Activated CD8-positive, alpha-beta memory T cell treated with anti-CD3 and anti-CD28 coated beads for 48 hours (primary cell): ENCODE measurements around the gene AGXT.

Source experiments
- DNase-seq, 3 experiments: peaks; one replicate each; pipeline ENCODE4 v3.0.0-alpha.2; 2020; ENCODE audit warnings: low read depth in 2 of 3, low spot score in 2 of 3

Gene AGXT

DNA sequence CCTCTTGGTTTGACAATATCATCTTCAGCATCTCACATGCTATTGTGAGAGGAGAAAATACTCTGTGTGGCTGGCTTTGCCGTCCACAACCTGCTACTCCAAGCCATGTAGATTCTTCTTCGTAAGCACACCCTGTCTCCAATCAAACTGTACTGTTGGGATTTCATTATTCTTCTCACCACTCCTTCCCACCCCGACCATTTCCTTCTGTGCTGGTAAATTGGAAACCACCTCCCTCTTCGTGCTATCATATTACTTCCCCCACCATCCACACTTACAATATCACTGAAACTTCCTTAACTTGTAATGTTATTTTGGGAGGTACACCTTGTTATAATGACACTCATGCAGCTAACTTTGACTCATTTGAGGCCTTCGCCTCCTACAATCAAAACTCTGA lies 3.2 kb upstream of the AGXT start:
- no peak for DNase-seq

DNA sequence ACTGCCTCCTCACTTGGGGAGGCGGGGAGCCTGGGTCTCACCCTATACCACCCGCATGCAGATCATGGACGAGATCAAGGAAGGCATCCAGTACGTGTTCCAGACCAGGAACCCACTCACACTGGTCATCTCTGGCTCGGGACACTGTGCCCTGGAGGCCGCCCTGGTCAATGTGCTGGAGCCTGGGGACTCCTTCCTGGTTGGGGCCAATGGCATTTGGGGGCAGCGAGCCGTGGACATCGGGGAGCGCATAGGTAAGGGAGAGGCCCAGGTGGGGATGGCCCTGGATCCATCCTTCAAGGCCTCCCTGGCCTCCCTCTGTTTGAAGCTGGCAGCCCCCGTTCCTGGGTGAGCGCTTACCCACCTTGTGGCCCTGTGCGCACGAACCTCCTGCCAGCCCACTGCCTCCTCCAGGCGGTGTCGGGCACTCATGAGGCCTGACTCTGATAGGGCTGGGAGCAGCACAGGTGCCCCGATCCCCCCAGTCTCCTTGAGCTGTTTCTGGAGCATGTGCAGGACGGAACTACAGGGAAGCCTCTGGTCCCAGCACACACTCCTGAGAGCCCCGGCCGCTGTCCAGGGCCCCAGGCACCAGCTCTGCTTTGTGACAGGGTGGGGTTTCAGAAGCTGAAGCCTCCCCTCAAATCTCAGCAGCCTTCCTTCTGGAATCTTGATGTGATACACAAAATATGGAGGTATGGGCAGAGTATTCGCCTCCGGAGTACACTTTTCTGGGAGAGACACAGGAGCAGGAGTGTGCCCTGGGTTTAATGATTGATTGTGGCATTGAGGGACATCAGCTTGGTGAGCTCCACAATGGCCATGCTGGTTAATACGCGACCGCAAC lies 708 bp downstream of the AGXT start:
- no peak for DNase-seq

DNA sequence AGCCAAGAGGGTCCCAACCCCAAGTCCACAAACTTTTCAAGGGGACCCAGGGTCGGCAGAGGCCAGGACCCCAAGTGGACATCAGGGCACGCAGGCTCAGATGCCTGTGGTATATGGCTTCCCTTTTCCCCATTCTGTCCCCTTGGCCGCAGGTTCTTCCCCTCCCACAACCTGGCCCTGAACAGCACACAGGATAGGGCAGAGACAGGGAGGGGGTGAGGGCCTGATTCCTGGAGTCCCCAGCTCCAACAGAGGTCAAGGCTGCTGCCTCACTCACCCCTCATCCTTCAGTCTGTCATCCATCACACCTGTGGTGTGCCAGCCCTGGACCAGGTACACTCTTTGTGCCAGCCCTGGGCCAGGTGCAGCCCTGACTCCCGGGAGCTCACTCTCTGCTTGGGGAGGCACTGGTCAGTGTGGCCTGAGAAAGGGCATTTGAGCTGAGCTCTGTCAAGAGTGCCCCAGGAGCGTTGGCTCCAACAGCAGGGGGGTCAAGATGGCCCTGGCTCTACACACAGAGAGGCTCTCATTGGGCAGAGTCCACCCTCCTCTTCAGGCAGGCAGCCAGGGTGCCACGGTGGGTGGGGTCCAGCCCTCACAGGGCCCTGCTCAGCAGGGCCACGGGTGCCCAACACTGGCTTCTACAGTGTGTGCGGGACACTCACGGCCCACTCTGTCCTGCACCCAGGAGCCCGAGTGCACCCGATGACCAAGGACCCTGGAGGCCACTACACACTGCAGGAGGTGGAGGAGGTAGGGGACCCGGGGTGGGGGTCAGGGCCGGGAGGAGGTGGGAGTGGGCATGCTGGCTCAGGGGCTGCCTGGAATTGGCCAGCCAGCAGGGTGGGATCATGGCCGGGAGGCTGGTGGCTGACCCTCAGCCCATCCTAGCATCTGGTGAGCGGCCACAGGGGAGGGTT lies 1.6 kb downstream of the AGXT start:
- DNase-seq: no peak

DNA sequence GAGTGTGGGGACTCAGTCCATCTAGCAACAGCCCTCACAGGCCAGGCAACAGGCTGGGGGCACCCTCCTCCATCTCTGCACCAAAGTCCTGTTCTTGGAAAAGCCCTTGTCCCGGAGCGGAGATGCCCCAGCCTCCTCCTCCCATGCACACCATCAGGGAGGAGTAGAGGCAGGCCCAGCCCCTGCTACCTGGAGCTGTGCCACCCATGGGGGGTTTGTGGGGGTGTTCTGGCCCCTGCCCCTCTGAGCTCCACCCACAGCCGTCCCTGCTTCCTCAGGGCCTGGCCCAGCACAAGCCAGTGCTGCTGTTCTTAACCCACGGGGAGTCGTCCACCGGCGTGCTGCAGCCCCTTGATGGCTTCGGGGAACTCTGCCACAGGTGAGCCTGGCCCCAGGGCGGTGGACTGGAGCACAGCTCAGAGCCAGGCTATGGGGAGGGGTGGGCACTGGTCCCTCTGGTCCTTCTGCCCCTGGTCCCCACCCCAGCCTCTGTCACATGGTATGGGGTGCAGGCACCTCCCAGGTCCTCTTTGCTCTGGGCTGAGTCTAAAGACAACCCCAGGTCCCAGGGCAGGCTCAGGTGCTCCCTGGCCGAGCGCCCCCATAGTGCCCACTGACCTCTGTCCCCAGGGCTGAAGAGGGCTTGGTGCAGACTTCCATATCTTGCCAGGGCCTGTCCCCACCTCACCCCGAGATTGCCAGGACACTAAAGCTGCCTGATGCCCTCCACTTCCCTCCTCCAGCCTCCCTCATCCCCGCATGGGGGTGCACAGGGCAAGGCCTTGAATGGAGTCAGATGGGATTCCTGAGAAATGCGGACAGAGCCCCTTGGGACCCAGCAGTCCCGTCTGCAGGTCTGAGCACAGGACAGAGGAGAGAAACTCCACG lies 2.7 kb downstream of the AGXT start:
- no peak for DNase-seq

DNA sequence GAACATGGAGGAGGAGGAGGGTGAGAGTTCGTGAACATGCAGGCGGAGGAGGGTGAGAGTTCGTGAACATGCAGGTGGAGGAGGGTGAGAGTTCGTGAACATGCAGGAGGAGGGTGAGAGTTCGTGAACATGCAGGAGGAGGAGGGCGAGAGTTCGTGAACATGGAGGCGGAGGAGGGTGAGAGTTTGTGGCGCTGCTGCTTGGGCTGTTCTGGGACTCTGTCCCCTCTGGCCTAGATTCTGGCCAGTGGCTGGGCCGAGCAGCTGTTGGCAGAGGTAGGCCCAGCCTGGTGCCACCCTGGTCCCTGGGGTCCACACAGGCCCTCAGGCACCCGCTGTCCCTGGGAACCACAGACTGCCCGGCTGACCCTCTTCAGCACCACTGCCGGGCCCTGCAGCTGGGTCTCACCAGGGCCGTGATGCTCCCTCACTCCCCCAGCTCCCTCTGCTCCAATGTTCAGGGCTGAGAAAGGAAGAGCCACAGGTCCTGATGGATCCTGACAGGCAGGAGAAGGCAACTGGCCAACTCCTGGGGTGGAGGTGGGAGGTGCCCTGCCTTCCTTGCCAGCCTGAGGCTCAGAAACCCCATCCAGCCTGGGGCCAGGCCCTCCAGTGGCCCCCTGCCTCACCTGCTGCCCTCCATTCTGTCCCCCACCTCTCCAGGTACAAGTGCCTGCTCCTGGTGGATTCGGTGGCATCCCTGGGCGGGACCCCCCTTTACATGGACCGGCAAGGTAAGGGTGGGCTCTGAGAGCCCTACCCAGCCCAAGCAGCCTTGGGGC lies 3.9 kb downstream of the AGXT start:
- DNase-seq: no peak

DNA sequence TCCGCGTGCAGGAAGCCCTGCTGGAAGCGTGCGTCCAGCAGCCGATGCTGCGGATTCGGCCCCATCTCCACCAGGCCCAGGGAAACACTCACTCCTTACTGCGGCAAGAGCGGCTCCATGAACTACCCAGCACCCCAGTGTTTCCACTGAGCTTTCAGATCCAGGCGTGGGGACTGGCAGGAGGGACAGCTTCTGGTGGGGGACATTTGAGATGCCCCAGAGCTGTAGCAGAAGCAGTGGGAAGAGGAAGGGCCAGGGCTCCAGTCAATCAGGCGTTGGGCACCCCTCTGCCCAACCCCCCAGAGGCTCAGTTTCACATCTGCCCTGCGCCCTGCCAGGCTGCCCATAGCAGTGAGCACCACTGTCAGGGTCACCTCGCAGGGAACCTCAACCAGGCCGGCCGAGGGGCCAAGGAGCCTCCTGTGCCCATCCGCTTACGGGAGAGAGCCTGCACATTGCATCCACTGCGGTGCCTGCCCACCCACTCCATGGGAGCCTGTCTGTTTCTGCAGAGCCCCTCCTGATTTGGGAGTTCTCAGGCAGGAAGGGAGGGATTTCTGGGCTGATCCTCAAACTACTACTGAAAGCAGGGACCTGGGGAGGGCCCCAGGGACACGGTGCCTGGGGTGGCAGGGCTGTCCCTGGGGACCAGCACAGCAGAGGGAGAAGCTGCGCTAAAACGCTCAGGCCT lies 4.6 kb downstream of the AGXT start:
- no peak for DNase-seq

DNA sequence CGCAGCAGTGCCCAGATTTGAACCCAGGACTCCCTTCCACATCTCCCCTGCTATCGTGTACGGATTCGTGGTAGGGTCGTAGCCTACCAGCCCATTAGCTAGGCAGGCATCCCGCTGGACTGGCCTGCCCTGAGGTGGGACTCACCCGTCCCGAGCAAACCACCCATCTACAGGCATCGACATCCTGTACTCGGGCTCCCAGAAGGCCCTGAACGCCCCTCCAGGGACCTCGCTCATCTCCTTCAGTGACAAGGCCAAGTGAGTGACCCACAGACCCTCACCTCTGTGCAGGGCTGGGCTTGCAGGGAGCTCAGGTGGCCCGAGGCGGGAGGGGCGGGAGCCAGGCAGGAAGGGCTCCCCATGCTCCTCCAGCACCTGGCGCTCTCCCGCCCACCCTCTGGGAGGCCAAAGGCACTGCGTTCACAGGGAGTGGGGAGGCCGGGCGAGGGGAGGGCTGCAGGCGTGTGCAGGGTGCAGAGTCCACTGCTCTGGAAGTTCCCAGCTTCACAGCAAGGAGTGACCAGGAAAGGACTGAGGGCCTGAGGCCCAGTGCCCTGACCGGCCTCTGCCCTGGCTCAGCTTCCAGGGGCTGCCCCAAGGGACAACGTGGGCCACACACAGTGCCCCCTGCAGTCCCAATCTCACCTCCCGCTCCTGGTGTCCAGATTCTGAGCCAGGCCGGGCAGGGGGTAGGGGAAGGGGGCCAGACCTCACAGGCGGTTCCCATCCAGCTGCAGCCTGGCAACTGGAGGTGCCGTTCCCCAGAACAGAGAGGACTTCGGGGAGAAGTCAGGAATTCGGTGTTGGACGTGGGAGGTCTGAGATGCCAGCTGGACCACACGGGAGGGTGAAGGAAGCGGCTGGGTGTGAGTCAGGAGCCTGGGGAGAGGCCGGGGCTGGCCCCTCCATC lies 5.4 kb downstream of the AGXT start:
- no peak for DNase-seq

DNA sequence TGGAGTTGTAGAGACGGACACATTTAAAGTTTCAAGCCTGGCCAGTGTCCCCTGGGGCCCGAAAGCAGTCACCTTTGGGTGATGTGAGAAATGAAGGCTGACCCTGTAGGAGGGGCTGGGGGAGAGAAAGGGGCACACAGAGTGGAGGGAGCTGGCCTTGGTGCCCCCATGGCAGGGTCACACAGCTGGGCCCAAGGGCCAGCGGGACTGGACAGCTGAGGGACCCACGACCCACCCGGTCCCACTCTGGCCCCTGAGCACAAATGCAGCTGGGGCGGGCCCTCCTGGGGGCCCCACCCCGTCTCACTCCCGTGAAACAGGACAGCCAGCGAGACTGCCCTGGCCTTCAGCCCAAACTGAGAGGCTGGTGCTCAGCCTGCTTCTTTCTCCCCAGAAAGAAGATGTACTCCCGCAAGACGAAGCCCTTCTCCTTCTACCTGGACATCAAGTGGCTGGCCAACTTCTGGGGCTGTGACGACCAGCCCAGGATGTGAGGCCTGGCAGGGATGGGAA lies 6.1 kb downstream of the AGXT start:
- no peak for DNase-seq

DNA sequence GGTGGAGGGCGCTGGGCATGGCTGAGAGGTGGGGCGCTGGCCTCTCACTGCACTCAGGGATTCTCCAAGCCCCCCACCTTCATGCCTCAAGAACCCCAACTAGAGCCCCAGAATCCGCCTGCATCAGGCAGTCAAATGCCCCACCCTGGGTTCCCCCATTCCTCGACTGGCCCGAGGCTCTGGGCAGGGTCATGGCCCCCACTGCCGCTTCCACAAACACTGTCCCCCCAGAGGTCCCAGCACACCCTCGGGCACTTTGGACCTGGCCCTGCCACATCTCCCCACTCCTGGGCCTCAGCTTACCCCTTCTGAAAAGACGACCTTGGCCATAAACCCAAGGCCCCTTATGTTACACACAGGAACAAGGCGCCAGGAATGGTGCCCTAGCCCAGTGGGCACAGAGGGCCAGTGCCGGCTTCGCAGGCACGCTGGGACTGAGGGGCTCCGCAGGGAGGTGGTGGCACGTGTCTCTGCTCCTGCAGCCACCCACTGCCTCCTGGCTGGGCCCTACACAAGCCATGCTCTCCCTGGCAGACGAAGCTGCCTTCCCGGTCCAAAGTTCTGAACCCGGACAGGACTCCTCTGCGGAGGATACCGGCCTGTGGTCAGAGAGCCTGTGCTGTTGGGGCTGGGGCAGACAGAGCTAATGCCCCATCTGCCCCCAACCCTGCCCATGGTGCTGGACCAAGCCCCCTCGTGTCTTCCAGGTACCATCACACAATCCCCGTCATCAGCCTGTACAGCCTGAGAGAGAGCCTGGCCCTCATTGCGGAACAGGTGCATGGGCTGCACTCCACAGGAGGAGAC lies 6.8 kb downstream of the AGXT start:
- DNase-seq: no peak

DNA sequence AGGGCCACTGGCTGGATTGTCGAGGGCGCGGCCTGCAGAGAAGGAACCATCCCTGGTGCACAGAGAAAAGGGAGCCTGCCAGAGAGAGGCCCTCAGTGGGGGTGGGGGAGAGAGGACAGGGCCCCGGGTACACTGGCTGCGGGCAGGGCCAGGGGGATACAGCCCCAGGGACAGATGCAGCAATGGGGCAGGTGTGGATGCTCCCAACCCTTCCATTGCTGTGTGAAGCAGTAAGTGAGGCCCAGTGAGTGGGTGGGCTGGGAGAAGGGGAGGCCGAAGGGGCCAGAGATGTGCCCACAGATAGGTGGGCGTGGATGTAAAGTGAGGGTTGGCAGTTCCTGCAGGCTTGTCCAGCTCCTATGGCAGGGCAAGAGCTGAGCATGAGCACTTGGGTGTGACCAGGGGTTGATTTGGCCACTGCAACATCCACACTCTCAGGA lies 7.4 kb downstream of the AGXT start:
- no peak for DNase-seq

DNA sequence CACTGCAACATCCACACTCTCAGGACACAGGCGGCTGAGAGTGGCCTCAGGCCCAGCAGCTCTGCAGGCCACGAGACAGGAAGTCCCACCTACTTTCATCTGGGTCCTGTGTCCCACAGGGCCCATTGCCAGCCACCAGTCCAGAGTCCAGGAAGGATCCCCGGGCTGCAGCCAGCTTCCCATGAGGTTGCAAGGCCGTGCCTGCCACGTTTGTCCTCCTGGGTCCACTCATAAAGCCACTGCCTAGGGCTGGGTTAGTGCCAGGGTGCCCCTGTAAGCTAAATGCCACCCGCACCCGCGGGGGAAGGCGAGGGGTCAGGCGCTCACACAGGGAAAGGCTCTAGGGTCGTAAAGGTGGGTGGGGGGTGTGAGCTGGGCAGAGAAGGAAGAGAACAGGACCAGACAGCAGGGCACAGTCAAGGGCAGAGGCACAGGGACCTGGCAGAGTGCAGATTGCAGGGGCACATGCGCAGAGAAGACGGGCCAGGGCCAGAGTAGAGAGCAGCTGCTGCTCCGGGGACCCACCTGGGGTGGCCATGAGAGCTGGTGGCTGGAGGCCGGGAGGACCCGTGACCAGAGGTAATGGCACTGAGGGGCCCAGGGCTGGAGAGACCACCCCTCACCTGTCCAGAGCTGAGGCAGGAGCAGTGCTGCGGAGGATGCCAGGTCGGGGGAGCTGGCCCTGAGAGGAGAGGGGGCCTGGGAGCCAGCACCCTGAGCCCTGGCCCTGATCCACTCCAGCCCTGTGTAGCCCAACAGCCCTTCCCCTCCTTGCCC lies 8.0 kb downstream of the AGXT start:
- DNase-seq: no peak

DNA sequence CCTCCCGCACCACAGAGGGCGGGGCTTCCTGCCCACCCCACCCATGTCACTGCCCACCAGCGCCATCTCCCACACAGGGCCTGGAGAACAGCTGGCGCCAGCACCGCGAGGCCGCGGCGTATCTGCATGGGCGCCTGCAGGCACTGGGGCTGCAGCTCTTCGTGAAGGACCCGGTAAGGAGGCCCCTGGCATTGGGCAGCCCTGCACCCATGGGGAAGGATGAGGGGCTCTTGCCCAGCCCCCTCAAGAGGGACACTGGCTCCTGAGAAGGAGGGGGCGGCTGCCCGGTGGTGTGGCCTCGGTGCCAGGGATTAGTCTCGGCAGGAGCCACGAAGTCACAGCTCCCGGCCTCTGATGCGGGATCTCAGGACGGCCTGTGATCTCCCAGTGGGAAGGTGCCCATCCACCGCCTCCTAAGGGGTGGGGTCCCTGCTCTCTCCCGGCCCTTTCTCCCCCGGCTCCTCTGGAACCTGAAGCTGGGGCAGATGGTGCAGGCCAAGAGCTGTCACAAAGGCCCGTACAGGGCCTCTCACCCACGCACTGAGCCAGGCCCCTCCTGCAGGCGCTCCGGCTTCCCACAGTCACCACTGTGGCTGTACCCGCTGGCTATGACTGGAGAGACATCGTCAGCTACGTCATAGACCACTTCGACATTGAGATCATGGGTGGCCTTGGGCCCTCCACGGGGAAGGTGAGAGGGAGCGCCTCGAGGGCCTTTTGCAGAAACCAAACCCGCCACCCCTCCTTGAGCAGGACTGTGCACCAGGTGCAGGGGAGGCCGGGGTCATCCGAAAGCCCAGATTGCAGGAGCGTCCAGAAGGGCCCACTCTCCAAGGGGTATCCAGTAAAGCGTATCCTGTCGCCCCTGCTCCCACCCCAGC lies 9.1 kb downstream of the AGXT start:
- no peak for DNase-seq

DNA sequence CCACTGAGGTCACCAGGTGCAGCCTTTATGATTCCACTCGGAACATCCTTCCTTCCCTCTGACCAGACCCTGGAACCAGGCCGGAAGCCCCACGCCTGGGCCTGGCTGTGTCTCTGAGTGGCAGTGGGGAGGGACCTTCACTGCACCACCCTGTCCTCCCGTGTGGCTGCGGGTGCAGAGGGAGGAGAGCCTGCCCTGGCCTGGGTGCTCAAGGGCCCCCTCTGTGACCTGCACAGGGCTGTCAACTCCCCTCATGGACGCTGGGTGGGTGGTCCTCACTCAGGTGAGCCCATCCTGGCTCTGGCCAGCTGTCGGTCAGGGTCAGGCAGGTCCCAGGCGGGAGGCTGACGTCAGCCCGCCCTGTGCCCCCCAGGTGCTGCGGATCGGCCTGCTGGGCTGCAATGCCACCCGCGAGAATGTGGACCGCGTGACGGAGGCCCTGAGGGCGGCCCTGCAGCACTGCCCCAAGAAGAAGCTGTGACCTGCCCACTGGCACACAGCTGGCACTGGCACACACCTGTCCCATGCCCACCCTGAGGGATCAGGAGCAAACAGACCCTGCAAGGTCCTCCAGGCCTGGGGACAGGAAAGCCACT lies 9.8 kb downstream of the AGXT start:
- no peak for DNase-seq

DNA sequence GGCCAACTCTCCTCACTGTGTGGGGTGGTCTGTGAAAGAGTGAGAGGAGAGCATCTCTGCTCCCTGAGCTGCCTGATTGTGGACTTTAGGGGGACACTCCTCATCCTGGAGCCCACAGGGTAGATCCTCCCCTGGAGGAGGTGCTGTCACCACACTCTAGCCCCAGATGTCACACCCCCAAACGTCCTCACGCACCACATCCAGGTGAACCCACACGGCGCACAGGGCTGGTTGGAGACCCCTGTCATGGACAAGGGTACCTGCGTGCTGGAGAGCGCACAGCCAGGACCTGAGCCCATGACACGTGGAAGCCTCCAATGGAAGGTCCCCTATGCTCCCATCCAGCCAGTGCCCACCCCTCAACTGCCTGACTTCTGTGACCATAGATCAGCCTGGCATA lies 10.5 kb downstream of the AGXT start:
- DNase-seq: no peak

DNA sequence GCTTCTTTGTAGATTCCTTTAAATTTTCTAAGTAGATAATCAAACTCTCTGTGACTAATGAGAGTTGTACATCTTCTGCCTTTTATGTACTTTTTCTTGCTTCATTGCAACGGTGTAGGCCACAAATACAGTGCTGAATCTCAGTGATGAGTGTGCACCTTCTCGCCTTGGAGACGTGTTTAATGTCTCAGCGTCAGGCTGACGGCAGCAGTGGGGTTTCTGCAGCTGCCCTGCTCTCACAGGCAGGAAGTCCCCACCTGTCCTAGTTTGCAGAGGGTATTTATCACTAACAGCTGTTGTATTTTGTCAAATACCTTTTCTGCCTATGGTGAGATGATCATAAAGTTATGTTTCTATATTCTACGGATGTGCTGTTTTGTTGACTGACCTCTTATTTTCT lies 13.3 kb downstream of the AGXT start:
- no peak for DNase-seq

DNA sequence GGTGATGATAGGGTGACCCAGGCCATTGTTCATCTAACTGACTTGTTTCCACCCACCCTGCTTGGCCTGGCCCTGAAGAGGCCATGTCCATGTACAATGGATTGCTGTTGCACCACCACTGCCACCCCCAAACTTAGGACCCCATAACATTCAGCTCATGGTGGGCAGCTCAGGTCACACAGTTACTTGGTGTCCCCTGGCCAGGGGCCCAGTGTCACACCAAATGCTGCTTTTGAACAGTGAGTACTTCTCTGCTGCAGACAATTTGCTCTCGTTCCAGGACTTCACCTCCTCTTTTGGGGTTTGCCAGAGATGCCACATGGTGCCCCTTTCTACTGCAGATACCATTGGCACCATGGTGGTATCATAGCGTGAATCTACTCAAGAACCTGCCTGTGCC lies 15.6 kb downstream of the AGXT start:
- no peak for DNase-seq
